Glomerular endothelial cell (primary cell): Measurements from ENCODE around the gene ASB18. TPM values are rescaled to one million over a fixed set of nuclear protein-coding genes. Genes with fewer than 3 reads are reported as not detected.

Source experiments
- DNase-seq: peaks from one replicate; pipeline ENCODE4 v3.0.0-alpha.2; 2011; ENCODE audit warnings: low read depth, low spot score; ENCODE audit errors: extremely low read depth
- total RNA-seq: library from RNA; depleted of rRNA; stranded (reverse); fragments of >200 nt; gene quantifications from 2 replicates; pipeline ENCODE4 v1.2.3, GENCODE V29; 2015

Gene ASB18
- total RNA-seq, 1 donor from 2014 or later: not detected

- DNase-seq: no peak
These were observed 54.2 kb downstream of the ASB18 start for GRCh38 chr2:236209996-236210395.

GRCh38 chr2:236209535-236209934, 54.7 kb downstream of the ASB18 start:
- no peak for DNase-seq

GRCh38 chr2:236208019-236208926, 55.9 kb downstream of the ASB18 start:
- DNase-seq: no peak

GRCh38 chr2:236207472-236207871, 56.7 kb downstream of the ASB18 start:
- DNase-seq: no peak

- DNase-seq: peak; percentile 56
These were observed 58.1 kb downstream of the ASB18 start for GRCh38 chr2:236205867-236206645.

- DNase-seq: no peak
These were observed 59.3 kb downstream of the ASB18 start for GRCh38 chr2:236204953-236205352.

GRCh38 chr2:236200378-236200777, 63.8 kb downstream of the ASB18 start:
- DNase-seq: no peak

GRCh38 chr2:236196366-236196765, 67.8 kb downstream of the ASB18 start:
- no peak for DNase-seq

- DNase-seq: no peak
These were observed 68.5 kb downstream of the ASB18 start for GRCh38 chr2:236195726-236196125.

- no peak for DNase-seq
These were observed 69.4 kb downstream of the ASB18 start for GRCh38 chr2:236194786-236195185.

- no peak for DNase-seq
These were observed 71.2 kb downstream of the ASB18 start for GRCh38 chr2:236193026-236193425.

- DNase-seq: no peak
These were observed 73.5 kb downstream of the ASB18 start for GRCh38 chr2:236190674-236191073.

GRCh38 chr2:236184701-236185100, 79.5 kb downstream of the ASB18 start:
- DNase-seq: no peak

- DNase-seq: no peak
These were observed 83.3 kb downstream of the ASB18 start for GRCh38 chr2:236180831-236181453.

- peak; percentile 76 for DNase-seq
These were observed 84.0 kb downstream of the ASB18 start for GRCh38 chr2:236180076-236180816.

- DNase-seq: no peak
These were observed 84.8 kb downstream of the ASB18 start for GRCh38 chr2:236179236-236180075.

GRCh38 chr2:236178890-236179235, 85.3 kb downstream of the ASB18 start:
- no peak for DNase-seq

- DNase-seq: no peak
These were observed 86.0 kb downstream of the ASB18 start for GRCh38 chr2:236177967-236178889.

GRCh38 chr2:236177604-236177966, 86.6 kb downstream of the ASB18 start:
- no peak for DNase-seq
